ENCODE data around the gene UGGT1. TPM values are rescaled to one million over a fixed set of nuclear protein-coding genes. Genes with fewer than 3 reads are reported as not detected.

UGGT1 gene
- total RNA-seq, 1 experiment from 2014 or later = 55.9 TPM

DNA sequence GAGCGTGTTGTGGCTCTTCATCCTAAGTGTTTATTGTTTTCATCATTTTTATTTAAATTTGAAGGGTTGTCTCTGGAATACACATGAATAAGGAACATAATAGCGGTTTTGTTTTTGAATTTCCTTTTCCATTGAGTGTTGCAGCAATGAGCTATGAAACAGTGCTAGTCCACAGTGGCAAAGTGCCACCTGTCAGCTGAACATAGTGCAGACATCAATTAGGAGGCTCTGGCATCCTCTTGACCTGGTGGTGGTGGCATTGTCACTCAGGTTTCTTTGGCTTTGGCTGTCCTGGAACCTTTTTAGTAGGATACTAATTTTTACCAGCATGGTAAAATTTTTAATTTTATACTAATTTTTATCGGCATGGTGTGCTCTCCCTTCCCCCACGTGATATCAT lies 63.2 kb downstream of the UGGT1 start:
- H3T11ph ChIP-seq (ENCODE audit: low read length) = no peak overlapping the region
- H4K91ac ChIP-seq (ENCODE audit: insufficient read length, low read depth, low read length) = no peak overlapping the region
- WGBS (ENCODE audit: extremely low coverage, insufficient read length, low lambda C conversion rate) = no CpG with 5 or more reads among the region's 4 CpGs
- no peak overlapping the region for H2BK15ac ChIP-seq (ENCODE audit: low read depth, low read length)
- H2AK5ac ChIP-seq (ENCODE audit: insufficient read length, low read length) = no peak overlapping the region
- no peak overlapping the region for H2BK20ac ChIP-seq (ENCODE audit: low read depth, low read length, poor library complexity, severe bottlenecking)
- H3K27ac ChIP-seq (ENCODE audit: insufficient read length, low read depth, low read length) = no peak overlapping the region
- no peak overlapping the region for H3K9ac ChIP-seq (ENCODE audit: extremely low read depth, insufficient read length, low read length)
- no peak overlapping the region for H3K56ac ChIP-seq (ENCODE audit: insufficient read length, low read depth, low read length)
- H3K9me3 ChIP-seq (ENCODE audit: control insufficient read depth, low read depth, low read length) = no peaks in the 10 kb centered on the region
- no peaks in the 10 kb centered on the region for H4K20me1 ChIP-seq (ENCODE audit: control insufficient read depth, insufficient read depth, insufficient read length)
- no peaks in the 10 kb centered on the region for H3K4me1 ChIP-seq (ENCODE audit: insufficient read depth, low read length)
- no peak overlapping the region for H3K14ac ChIP-seq (ENCODE audit: insufficient read depth, low read length)
- H3K4ac ChIP-seq (ENCODE audit: low read depth, low read length) = no peak overlapping the region
- H3K79me1 ChIP-seq (ENCODE audit: insufficient read depth, low read depth, low read length, poor library complexity, severe bottlenecking) = no peaks in the 10 kb centered on the region
- no peak overlapping the region for H4K5ac ChIP-seq (ENCODE audit: insufficient read length, low read depth, low read length)
- TF ChIP-seq, protein P1, sequence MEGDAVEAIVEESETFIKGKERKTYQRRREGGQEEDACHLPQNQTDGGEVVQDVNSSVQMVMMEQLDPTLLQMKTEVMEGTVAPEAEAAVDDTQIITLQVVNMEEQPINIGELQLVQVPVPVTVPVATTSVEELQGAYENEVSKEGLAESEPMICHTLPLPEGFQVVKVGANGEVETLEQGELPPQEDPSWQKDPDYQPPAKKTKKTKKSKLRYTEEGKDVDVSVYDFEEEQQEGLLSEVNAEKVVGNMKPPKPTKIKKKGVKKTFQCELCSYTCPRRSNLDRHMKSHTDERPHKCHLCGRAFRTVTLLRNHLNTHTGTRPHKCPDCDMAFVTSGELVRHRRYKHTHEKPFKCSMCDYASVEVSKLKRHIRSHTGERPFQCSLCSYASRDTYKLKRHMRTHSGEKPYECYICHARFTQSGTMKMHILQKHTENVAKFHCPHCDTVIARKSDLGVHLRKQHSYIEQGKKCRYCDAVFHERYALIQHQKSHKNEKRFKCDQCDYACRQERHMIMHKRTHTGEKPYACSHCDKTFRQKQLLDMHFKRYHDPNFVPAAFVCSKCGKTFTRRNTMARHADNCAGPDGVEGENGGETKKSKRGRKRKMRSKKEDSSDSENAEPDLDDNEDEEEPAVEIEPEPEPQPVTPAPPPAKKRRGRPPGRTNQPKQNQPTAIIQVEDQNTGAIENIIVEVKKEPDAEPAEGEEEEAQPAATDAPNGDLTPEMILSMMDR (conservative IDR thresholded peaks at IDR 0.05) = no peak
- no peak overlapping the region for H2BK120ac ChIP-seq (ENCODE audit: low read depth, low read length, poor library complexity, severe bottlenecking)
- no peak overlapping the region for H3K4me3 Mint-ChIP-seq
- H3K27ac Mint-ChIP-seq = no peak overlapping the region
- H2BK5ac ChIP-seq (ENCODE audit: insufficient read length, low read length) = no peak overlapping the region
- peaks cover 6 to 51% (median 18%) of the 10 kb centered on the region in 3 experiments; a peak in 5 of 7 replicates for H3K36me3 Mint-ChIP-seq (ENCODE audit: insufficient read depth in 1 of 3, low read depth in 3 of 3)
- H2AFZ ChIP-seq (ENCODE audit: low read length) = no peak overlapping the region
- no peak overlapping the region for H2BK12ac ChIP-seq (ENCODE audit: insufficient read length, low read depth, low read length)
- no peaks in the 10 kb centered on the region for H3K27me3 ChIP-seq (ENCODE audit: insufficient read depth, low read length)
- H3K23me2 ChIP-seq (ENCODE audit: insufficient read length, low read depth, low read length, poor library complexity, severe bottlenecking) = no peaks in the 10 kb centered on the region
- no peak overlapping the region for H3K23ac ChIP-seq (ENCODE audit: insufficient read length, low read depth, low read length)
- no peaks in the 10 kb centered on the region for H3K27me3 Mint-ChIP-seq (ENCODE audit: low read depth)
- no peaks in the 10 kb centered on the region for H3K79me2 ChIP-seq (ENCODE audit: insufficient read depth, low read length)
- no peak overlapping the region for H3K18ac ChIP-seq (ENCODE audit: insufficient read length, low read depth, low read length)
- DNase-seq = no peak
- H3K9me3 Mint-ChIP-seq = no peaks in the 10 kb centered on the region
- H3K4me2 ChIP-seq (ENCODE audit: insufficient read depth, insufficient read length, low read length) = no peak overlapping the region
- H4K8ac ChIP-seq (replicated peaks; ENCODE audit: insufficient read length, low read depth, low read length) = no peak overlapping the region
- H3K4me1 Mint-ChIP-seq = no peaks in the 10 kb centered on the region

Data from H9 (cell line).